GM23338 (cell line): ENCODE measurements around the gene PTPRF. TPM values are rescaled to one million over a fixed set of nuclear protein-coding genes. Genes with fewer than 3 reads are reported as not detected.

Source experiments
- ATAC-seq: fragments of 200-7000 bp; cut with Tn5 transposase; 3 replicates; pipeline ENCODE4 v1.9.1; 2020
- DNase-seq: peaks from one replicate; pipeline ENCODE4 v3.0.0-alpha.2; 2015; ENCODE audit warnings: low spot score
- H2AFZ ChIP-seq: fragments of 200-600 bp; sonication (generic); 2 replicates; pipeline ENCODE4 v1.8.0; 2016; ENCODE audit warnings: antibody characterized with exemption, mild to moderate bottlenecking, moderate library complexity
- H3F3A ChIP-seq: fragments of 200-600 bp; sonication (generic); replicated peaks from 2 replicates; pipeline ENCODE4 v1.8.0; 2017; ENCODE audit warnings: antibody characterized with exemption, mixed run types, low read depth
- H3K27ac ChIP-seq: fragments of 200-600 bp; sonication (generic); 2 replicates; pipeline ENCODE4 v1.6.1; 2016; ENCODE audit warnings: low read depth
- H3K27me3 ChIP-seq: fragments of 200-600 bp; sonication (generic); 2 replicates; pipeline ENCODE4 v1.8.0; 2016; ENCODE audit warnings: mild to moderate bottlenecking, mixed run types, moderate library complexity; ENCODE audit not compliant: insufficient read depth
- H3K36me3 ChIP-seq: fragments of 200-600 bp; sonication (generic); 2 replicates; pipeline ENCODE4 v1.8.0; 2016; ENCODE audit warnings: mild to moderate bottlenecking; ENCODE audit not compliant: insufficient read depth
- H3K4me1 ChIP-seq: fragments of 200-600 bp; sonication (generic); 2 replicates; pipeline ENCODE4 v1.8.0; 2016; ENCODE audit warnings: mild to moderate bottlenecking, moderate library complexity; ENCODE audit not compliant: insufficient read depth
- H3K4me2 ChIP-seq: fragments of 200-600 bp; sonication (generic); 2 replicates; pipeline ENCODE4 v1.7.1; 2017; ENCODE audit warnings: mixed run types
- H3K4me3 ChIP-seq: fragments of 200-600 bp; sonication (generic); 2 replicates; pipeline ENCODE4 v1.6.1; 2016; ENCODE audit warnings: mixed run types
- H3K79me2 ChIP-seq: fragments of 200-600 bp; sonication (generic); replicated peaks from 2 replicates; pipeline ENCODE4 v1.8.0; 2017; ENCODE audit warnings: mild to moderate bottlenecking; ENCODE audit not compliant: insufficient read depth
- H3K9me2 ChIP-seq: fragments of 200-600 bp; sonication (generic); 2 replicates; pipeline ENCODE4 v1.8.0; 2017; ENCODE audit not compliant: insufficient read depth
- H4K20me1 ChIP-seq: fragments of 200-600 bp; sonication (generic); replicated peaks from 2 replicates; pipeline ENCODE4 v1.8.0; 2017; ENCODE audit warnings: mild to moderate bottlenecking; ENCODE audit not compliant: insufficient read depth
- H3K27ac Mint-ChIP-seq: 2 replicates; pipeline ENCODE4 v1.8.0; 2020; ENCODE audit warnings: inconsistent platforms, mild to moderate bottlenecking, moderate library complexity, mixed read lengths
- H3K27me3 Mint-ChIP-seq: 3 replicates; pipeline ENCODE4 v1.8.0; 2022; ENCODE audit warnings: low read depth, mild to moderate bottlenecking, moderate library complexity, mixed read lengths, inconsistent platforms; ENCODE audit not compliant: insufficient read depth, poor library complexity
- H3K36me3 Mint-ChIP-seq: 3 replicates; pipeline ENCODE4 v1.8.0; 2021; ENCODE audit warnings: low read depth, mild to moderate bottlenecking, inconsistent platforms, moderate library complexity, mixed read lengths
- H3K4me1 Mint-ChIP-seq: 3 replicates; pipeline ENCODE4 v1.8.0; 2020; ENCODE audit warnings: mild to moderate bottlenecking, inconsistent platforms, mixed read lengths
- H3K4me3 Mint-ChIP-seq: 3 replicates; pipeline ENCODE4 v1.8.0; 2021; ENCODE audit warnings: moderate library complexity, mild to moderate bottlenecking, inconsistent platforms, mixed read lengths
- H3K9me3 Mint-ChIP-seq: 3 replicates; pipeline ENCODE4 v1.8.0; 2020; ENCODE audit warnings: moderate library complexity, mild to moderate bottlenecking, inconsistent platforms, mixed read lengths
- EZH2phosphoT487 ChIP-seq: fragments of 200-600 bp; sonication (generic); IDR thresholded peaks from one replicate; pipeline ENCODE4 v1.8.1; 2018; ENCODE audit warnings: antibody characterized with exemption; ENCODE audit not compliant: unreplicated experiment
- polyA plus RNA-seq: library from polyadenylated mRNA; unstranded; fragments of >200 nt; fragmentation: Nextera tagmentation; extraction: Ambion mirVana; gene quantifications from 2 replicates; pipeline ENCODE4 v1.2.1, GENCODE V29; 2016
- total RNA-seq: library from RNA; depleted of rRNA; stranded (reverse); fragments of >200 nt; shearing (Covaris generic); gene quantifications from 2 replicates; pipeline ENCODE4 v1.2.3, GENCODE V29; 2014
- TF ChIP-seq, protein P1 (sequence below): fragments of 250-450 bp; sonication (Bioruptor Pico); IDR thresholded peaks from 2 replicates; pipeline ENCODE4 v1.5.0; 2020; ENCODE audit warnings: mild to moderate bottlenecking, moderate library complexity
- TF ChIP-seq, protein P2 (sequence below): IDR thresholded peaks from one replicate; pipeline ENCODE4 v1.6.1; 2018; ENCODE audit warnings: antibody characterized with exemption; ENCODE audit not compliant: unreplicated experiment

PTPRF gene
- total and polyA plus RNA-seq, 2 experiments from 2014 or later = 52.4 to 173 TPM

DNA sequence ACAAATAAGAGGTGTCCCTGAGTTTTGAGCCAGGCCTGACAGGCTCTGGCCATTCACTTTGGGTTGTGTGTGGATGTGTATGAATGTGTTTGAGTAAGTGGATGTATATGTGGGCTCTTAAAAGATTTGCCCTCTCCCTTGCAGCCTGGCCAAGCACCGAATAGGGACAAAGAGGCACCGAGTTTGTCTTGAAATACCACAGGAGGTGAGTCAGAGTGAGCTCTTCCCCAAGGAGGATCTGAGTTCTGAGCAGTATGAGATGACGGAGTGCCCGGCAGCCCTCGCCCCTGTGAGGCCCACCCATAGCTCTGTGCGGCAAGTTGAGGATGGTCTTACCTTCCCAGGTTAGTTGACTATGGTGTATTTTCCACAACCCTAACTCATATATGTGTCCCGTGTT, 138.3 kb downstream of the PTPRF start:
- H3K4me1 Mint-ChIP-seq = no peaks in the 10 kb centered on the region
- Histone ChIP-seq H3K4me1 (no peaks in the 10 kb centered on the region), H2AFZ (no peak overlapping the region), H3K79me2 (peaks cover 68% of the 10 kb centered on the region), H3K4me3 (no peak overlapping the region), H3K9me2 (no peaks in the 10 kb centered on the region), H3K4me2 (no peak overlapping the region), H3K36me3 (peaks cover 97% of the 10 kb centered on the region), H3K27me3 (no peaks in the 10 kb centered on the region), H3K27ac (no peak overlapping the region), H3F3A (peaks cover 31% of the 10 kb centered on the region; the same call in 1 of the 2 replicates), H4K20me1 (peaks cover 59% of the 10 kb centered on the region)
- no peaks in the 10 kb centered on the region; the same call in 2 of the 3 replicates for H3K9me3 Mint-ChIP-seq
- TF ChIP-seq, protein P1, sequence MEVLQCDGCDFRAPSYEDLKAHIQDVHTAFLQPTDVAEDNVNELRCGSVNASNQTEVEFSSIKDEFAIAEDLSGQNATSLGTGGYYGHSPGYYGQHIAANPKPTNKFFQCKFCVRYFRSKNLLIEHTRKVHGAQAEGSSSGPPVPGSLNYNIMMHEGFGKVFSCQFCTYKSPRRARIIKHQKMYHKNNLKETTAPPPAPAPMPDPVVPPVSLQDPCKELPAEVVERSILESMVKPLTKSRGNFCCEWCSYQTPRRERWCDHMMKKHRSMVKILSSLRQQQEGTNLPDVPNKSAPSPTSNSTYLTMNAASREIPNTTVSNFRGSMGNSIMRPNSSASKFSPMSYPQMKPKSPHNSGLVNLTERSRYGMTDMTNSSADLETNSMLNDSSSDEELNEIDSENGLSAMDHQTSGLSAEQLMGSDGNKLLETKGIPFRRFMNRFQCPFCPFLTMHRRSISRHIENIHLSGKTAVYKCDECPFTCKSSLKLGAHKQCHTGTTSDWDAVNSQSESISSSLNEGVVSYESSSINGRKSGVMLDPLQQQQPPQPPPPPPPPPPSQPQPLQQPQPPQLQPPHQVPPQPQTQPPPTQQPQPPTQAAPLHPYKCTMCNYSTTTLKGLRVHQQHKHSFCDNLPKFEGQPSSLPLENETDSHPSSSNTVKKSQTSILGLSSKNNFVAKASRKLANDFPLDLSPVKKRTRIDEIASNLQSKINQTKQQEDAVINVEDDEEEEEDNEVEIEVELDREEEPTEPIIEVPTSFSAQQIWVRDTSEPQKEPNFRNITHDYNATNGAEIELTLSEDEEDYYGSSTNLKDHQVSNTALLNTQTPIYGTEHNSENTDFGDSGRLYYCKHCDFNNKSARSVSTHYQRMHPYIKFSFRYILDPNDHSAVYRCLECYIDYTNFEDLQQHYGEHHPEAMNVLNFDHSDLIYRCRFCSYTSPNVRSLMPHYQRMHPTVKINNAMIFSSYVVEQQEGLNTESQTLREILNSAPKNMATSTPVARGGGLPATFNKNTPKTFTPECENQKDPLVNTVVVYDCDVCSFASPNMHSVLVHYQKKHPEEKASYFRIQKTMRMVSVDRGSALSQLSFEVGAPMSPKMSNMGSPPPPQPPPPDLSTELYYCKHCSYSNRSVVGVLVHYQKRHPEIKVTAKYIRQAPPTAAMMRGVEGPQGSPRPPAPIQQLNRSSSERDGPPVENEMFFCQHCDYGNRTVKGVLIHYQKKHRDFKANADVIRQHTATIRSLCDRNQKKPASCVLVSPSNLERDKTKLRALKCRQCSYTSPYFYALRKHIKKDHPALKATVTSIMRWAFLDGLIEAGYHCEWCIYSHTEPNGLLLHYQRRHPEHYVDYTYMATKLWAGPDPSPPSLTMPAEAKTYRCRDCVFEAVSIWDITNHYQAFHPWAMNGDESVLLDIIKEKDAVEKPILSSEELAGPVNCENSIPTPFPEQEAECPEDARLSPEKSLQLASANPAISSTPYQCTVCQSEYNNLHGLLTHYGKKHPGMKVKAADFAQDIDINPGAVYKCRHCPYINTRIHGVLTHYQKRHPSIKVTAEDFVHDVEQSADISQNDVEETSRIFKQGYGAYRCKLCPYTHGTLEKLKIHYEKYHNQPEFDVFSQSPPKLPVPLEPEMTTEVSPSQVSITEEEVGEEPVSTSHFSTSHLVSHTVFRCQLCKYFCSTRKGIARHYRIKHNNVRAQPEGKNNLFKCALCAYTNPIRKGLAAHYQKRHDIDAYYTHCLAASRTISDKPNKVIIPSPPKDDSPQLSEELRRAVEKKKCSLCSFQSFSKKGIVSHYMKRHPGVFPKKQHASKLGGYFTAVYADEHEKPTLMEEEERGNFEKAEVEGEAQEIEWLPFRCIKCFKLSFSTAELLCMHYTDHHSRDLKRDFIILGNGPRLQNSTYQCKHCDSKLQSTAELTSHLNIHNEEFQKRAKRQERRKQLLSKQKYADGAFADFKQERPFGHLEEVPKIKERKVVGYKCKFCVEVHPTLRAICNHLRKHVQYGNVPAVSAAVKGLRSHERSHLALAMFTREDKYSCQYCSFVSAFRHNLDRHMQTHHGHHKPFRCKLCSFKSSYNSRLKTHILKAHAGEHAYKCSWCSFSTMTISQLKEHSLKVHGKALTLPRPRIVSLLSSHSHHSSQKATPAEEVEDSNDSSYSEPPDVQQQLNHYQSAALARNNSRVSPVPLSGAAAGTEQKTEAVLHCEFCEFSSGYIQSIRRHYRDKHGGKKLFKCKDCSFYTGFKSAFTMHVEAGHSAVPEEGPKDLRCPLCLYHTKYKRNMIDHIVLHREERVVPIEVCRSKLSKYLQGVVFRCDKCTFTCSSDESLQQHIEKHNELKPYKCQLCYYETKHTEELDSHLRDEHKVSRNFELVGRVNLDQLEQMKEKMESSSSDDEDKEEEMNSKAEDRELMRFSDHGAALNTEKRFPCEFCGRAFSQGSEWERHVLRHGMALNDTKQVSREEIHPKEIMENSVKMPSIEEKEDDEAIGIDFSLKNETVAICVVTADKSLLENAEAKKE (CRISPR knock-in tag) = no peak
- no peak overlapping the region; the same call in 2 of the 3 replicates for H3K4me3 Mint-ChIP-seq
- H3K27ac Mint-ChIP-seq = peak overlapping the region; percentile 66; the same call in 1 of the 2 replicates
- no peak for ATAC-seq
- peaks cover 98% of the 10 kb centered on the region for H3K36me3 Mint-ChIP-seq
- peaks cover 7% of the 10 kb centered on the region for H3K27me3 Mint-ChIP-seq
- no peak for DNase-seq

DNA sequence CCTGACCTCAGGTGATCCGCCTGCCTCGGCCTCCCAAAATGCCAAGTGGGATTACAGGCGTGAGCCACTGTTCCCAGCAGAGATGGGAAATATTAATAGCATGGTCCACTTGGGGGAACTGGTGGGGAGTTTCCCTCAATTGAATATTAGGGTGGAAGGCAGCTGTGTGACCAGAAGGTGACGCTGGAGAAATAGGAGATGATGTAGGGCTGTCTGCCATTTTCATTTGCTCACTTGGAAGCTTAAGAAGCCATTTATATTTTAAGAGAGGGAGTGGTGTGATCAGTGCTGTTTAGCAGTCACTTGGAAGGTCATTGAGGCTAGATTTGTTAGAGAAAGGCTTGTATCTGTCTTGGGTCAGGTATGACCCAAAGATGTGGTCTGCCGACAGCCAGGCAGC, 139.2 kb downstream of the PTPRF start:
- ATAC-seq = no peak
- Histone ChIP-seq H3F3A (peaks cover 33% of the 10 kb centered on the region; the same call in 1 of the 2 replicates), H3K79me2 (peaks cover 68% of the 10 kb centered on the region), H2AFZ (no peak overlapping the region), H3K36me3 (peaks cover 97% of the 10 kb centered on the region), H3K4me3 (no peak overlapping the region), H3K27ac (no peak overlapping the region), H3K4me2 (no peak overlapping the region), H4K20me1 (peaks cover 60% of the 10 kb centered on the region), H3K27me3 (no peaks in the 10 kb centered on the region), H3K4me1 (no peaks in the 10 kb centered on the region), H3K9me2 (no peaks in the 10 kb centered on the region)
- Mint-ChIP-seq H3K4me1 (no peaks in the 10 kb centered on the region), H3K27me3 (peaks cover 7% of the 10 kb centered on the region), H3K4me3 (no peak overlapping the region), H3K36me3 (peaks cover 98% of the 10 kb centered on the region), H3K27ac (0 out of 2 replicates have a peak overlapping the region, but pooled peaks have one; percentile 18), H3K9me3 (no peaks in the 10 kb centered on the region)
- no peak for DNase-seq
- TF ChIP-seq, protein P2, sequence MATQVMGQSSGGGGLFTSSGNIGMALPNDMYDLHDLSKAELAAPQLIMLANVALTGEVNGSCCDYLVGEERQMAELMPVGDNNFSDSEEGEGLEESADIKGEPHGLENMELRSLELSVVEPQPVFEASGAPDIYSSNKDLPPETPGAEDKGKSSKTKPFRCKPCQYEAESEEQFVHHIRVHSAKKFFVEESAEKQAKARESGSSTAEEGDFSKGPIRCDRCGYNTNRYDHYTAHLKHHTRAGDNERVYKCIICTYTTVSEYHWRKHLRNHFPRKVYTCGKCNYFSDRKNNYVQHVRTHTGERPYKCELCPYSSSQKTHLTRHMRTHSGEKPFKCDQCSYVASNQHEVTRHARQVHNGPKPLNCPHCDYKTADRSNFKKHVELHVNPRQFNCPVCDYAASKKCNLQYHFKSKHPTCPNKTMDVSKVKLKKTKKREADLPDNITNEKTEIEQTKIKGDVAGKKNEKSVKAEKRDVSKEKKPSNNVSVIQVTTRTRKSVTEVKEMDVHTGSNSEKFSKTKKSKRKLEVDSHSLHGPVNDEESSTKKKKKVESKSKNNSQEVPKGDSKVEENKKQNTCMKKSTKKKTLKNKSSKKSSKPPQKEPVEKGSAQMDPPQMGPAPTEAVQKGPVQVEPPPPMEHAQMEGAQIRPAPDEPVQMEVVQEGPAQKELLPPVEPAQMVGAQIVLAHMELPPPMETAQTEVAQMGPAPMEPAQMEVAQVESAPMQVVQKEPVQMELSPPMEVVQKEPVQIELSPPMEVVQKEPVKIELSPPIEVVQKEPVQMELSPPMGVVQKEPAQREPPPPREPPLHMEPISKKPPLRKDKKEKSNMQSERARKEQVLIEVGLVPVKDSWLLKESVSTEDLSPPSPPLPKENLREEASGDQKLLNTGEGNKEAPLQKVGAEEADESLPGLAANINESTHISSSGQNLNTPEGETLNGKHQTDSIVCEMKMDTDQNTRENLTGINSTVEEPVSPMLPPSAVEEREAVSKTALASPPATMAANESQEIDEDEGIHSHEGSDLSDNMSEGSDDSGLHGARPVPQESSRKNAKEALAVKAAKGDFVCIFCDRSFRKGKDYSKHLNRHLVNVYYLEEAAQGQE = no peak
- TF ChIP-seq EZH2phosphoT487 = no peak
